Activated T-cell treated with anti-CD3 and anti-CD28 coated beads, Interleukin-2, amount 50 U/mL, for 24 hours (primary cell): ENCODE results near the gene PPP1R12C.
"Not testable (repeated sequence)": the region's sequence is repeated elsewhere in the genome, so short reads cannot be mapped to it uniquely, and the experiment has no call there.

Experiments used
- DNase-seq: peaks from one replicate; pipeline ENCODE4 v3.0.0-alpha.2; 2020
- H3K27ac Mint-ChIP-seq: 2 replicates; pipeline ENCODE4 v1.8.0; 2020; ENCODE audit warnings: mild to moderate bottlenecking, mixed read lengths
- H3K27me3 Mint-ChIP-seq: 2 replicates; pipeline ENCODE4 v1.8.0; 2020; ENCODE audit warnings: mixed read lengths
- H3K36me3 Mint-ChIP-seq: 2 replicates; pipeline ENCODE4 v1.8.0; 2020; ENCODE audit warnings: low read depth, mixed read lengths
- H3K4me1 Mint-ChIP-seq: 2 replicates; pipeline ENCODE4 v1.8.0; 2020; ENCODE audit warnings: low read depth, mixed read lengths
- H3K4me3 Mint-ChIP-seq: 2 replicates; pipeline ENCODE4 v1.8.0; 2020; ENCODE audit warnings: mild to moderate bottlenecking, moderate library complexity, mixed read lengths
- H3K9me3 Mint-ChIP-seq: 2 replicates; pipeline ENCODE4 v1.8.0; 2020; ENCODE audit warnings: mixed read lengths

Gene PPP1R12C

DNA sequence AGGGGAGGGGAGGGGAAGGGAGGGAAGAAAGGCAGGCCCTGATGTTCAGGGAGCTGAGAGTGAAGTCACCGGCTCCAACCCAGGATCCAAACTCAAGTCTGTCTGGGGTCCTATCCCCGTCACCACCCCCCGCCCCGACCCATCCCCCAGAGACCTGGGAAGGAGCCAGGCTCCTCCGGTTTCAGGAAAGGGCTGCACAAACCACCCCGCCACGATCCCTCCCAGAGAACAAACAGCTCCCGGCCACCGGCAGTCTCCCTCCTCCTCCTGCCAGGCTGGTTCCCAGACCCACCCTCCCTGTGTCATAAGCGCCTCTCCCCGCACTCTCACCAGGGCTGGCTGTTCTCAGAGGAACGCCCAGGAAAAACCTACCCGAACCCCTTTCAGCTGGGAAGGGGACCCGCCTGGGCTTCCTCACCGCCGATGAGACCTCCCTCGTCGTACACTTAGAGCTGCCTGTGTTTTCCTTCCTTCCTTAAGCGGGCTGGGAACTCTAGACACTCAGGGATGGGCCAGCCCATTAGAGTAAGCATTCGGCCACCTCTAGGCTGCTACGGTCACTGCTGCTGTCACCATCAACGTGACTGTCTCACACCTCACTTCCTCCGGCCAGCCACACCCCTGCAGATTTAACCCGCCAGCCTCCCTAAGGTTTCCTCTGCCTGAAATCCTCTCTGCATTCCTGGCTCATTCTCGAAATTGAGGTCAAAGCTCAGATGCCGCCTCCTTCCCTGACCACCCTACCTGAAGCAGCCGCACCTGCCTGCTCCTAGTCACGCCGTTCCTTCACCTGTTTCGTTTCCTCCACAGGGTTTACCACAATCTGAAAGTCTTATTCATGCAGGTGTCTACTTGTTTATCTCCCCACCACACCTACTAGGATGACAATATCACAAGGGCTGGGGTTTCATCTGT lies 48.2 kb downstream of the PPP1R12C start:
- DNase-seq: no peak
- peaks cover 71% of the 10 kb centered on the region for H3K27me3 Mint-ChIP-seq
- H3K9me3 Mint-ChIP-seq: no peaks in the 10 kb centered on the region
- peak overlapping the region; percentile 14 for H3K4me3 Mint-ChIP-seq
- peaks cover 12% of the 10 kb centered on the region for H3K4me1 Mint-ChIP-seq
- no peaks in the 10 kb centered on the region for H3K36me3 Mint-ChIP-seq
- no peak overlapping the region for H3K27ac Mint-ChIP-seq

DNA sequence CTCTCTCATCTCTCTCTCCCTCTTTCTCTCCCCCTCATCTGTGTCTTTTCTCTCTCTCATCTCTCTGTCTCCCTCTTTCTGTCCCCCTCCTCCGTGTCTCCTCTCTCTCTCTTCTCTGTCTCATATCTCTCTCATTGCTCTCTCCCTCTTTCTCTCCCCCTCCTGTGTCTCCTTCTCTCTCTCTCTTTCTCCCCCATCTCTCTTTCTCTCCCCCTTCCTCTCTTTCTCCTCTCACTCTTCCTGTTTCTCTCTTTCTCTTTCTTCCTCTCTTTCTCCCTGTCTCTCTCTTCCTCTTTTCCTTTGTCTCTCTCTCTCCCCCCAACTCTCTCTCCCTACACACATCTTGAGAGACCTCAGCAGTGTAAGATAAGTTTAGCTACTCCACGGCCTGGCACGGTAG lies 49.6 kb downstream of the PPP1R12C start:
- no peak for DNase-seq
- Mint-ChIP-seq H3K36me3 (no peaks in the 10 kb centered on the region), H3K27ac (no peak overlapping the region), H3K4me3 (no peak overlapping the region), H3K9me3 (no peaks in the 10 kb centered on the region), H3K27me3 (peaks cover 63% of the 10 kb centered on the region), H3K4me1 (peaks cover 12% of the 10 kb centered on the region)

DNA sequence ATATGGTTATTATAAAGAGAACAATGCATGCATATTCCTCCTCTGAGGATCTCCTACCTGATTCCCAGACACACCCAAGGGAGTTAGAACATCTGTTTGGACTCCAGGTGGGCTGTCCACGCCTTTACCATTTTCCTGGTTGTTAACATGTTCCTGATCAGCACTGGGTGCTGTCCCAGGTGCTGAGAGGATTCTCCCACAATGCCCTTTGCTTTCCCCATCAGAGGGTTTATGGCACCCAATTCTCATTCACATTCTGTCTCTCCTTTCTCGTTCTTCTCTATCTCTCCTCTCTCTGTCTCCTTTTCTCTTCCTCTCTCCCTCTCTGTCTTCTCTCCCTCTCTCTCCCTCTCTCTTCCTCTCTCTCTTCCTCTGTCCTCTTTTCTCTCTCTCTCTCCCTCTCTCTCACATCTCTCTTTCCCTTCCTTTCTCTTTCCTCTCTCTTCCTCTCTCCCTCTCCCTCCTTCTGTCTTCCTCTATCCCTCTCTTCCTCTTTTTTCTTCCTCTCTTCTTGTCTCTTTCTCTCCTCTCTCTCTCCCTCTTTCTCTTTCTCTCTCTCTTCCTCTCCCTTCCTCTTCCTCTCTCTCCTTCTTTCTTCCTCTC lies 51.2 kb downstream of the PPP1R12C start:
- no peak for DNase-seq
- Mint-ChIP-seq H3K4me3 (no peak overlapping the region), H3K9me3 (no peaks in the 10 kb centered on the region), H3K27me3 (peaks cover 47% of the 10 kb centered on the region), H3K4me1 (peaks cover 16% of the 10 kb centered on the region), H3K36me3 (no peaks in the 10 kb centered on the region), H3K27ac (no peak overlapping the region)

DNA sequence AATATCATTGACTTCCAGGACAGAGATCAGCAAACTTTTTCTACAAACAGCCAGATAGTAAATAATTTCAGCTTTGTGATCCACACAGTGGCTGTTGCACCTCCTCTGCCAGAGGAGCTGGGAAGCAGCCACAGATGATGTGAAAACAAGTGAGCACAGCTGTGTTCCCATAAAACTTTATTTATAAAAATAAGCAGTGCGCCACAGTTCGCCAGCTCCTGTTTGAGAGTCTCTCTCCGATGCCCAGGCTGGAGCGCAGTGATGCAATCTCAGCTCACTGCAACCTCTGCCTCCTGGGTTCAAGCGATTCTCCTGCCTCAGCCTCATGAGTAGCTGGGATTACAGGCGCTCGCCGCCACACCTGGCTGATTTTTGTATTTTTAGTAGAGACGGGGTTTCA lies 51.9 kb downstream of the PPP1R12C start:
- not testable (repeated sequence) for H3K27ac Mint-ChIP-seq, DNase-seq, H3K36me3 Mint-ChIP-seq, H3K4me3 Mint-ChIP-seq, H3K9me3 Mint-ChIP-seq
- peaks cover 41% of the 10 kb centered on the region for H3K27me3 Mint-ChIP-seq
- H3K4me1 Mint-ChIP-seq: peaks cover 16% of the 10 kb centered on the region

DNA sequence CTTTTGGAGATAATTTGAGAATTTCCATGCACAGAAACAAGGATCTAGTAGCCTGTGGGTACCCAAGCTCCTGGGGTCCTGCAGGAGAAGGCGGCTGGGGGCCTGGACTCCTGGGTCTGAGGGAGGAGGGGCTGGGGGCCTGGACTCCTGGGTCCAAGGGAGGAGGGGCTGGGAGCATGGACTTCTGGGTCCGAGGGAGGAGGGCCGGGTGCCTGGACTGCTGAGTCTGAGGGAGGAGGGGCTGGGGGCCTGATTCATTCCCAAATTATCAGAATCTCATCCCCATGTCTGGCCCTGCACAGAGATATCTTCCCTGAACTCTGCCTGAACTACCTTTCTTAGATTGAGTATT lies 54.0 kb downstream of the PPP1R12C start:
- DNase-seq: no peak
- peaks cover 18% of the 10 kb centered on the region for H3K36me3 Mint-ChIP-seq
- peaks cover 11% of the 10 kb centered on the region for H3K4me1 Mint-ChIP-seq
- no peaks in the 10 kb centered on the region for H3K9me3 Mint-ChIP-seq
- peaks cover 25% of the 10 kb centered on the region for H3K27me3 Mint-ChIP-seq
- no peak overlapping the region for H3K27ac Mint-ChIP-seq
- peak overlapping the region; percentile 83 for H3K4me3 Mint-ChIP-seq

DNA sequence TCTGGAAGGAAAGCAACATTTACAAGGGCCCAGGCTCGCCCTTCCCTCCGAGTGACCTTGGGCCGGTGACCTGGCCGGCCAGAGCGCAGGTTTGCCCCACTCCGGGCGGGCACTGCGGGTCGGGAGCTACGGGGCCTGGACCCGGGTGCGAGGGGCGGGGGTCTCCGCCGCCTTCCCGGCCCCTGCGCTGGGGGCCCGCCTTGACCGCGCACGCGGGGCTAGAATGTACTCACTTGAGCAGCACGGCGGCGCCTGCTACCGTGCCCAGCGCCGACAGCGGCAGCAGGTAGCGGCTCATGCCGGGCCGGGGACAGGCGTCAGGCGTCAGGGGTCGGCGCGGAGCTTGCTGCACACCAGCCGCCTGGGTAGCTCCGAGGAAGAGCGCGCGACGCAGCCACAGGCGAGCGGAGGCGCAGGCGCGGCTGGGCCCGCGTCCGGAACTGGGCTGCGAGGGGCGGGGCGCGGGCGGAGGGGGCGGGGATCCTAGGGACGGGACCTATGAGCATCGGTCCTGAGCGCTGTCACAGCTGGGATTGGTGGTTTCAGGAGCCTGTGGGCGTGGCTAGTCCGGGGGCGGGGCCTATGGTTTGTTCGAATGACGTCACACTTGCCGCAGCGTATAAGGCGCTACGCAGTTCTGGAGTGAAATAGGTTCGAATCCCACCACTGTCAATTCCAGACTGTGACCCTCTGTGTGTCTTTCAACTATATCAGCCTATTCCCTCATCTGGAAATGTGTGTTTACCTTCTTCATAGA lies 54.5 kb downstream of the PPP1R12C start, which contains the start of gene RDH13:
Gene RDH13 (minus strand): TSS at position 414 of the 757 bp plus-strand sequence. CDS start 116 bp downstream, at position 298.
- peaks cover 23% of the 10 kb centered on the region for H3K36me3 Mint-ChIP-seq
- peak within 1 kb of the TSS; percentile 83 for H3K4me3 Mint-ChIP-seq

DNA sequence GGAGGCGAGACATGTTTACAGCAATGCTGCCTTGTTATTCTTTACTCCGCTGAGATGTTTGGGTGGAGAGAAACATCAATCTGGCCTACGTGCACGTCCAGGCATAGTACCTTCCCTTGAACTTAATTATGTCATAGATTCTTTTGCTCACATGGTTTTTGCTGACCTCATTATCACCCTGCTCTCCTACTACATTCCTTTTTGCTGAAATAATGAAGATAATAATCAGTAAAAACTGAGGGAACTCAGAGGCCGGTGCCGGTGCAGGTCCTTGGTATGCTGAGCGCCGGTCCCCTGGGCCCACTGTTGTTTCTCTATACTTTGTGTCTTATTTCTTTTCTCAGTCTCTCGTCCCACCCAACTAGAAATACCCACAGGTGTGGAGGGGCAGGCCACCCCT lies 57.1 kb downstream of the PPP1R12C start:
- H3K9me3 Mint-ChIP-seq, H3K27ac Mint-ChIP-seq, H3K4me3 Mint-ChIP-seq, H3K27me3 Mint-ChIP-seq, DNase-seq: not testable (repeated sequence)
- H3K4me1 Mint-ChIP-seq: peaks cover 11% of the 10 kb centered on the region
- peaks cover 46% of the 10 kb centered on the region for H3K36me3 Mint-ChIP-seq

More for the DNA sequence above, 54.5 kb downstream of the PPP1R12C start, which contains the start of gene RDH13:
- Mint-ChIP-seq H3K27ac (peak within 1 kb of the TSS; percentile 47), H3K9me3 (no peaks in the 10 kb centered on the region), H3K4me1 (peaks cover 11% of the 10 kb centered on the region), H3K27me3 (peaks cover 20% of the 10 kb centered on the region)
- peak; percentile 99 for DNase-seq

DNA sequence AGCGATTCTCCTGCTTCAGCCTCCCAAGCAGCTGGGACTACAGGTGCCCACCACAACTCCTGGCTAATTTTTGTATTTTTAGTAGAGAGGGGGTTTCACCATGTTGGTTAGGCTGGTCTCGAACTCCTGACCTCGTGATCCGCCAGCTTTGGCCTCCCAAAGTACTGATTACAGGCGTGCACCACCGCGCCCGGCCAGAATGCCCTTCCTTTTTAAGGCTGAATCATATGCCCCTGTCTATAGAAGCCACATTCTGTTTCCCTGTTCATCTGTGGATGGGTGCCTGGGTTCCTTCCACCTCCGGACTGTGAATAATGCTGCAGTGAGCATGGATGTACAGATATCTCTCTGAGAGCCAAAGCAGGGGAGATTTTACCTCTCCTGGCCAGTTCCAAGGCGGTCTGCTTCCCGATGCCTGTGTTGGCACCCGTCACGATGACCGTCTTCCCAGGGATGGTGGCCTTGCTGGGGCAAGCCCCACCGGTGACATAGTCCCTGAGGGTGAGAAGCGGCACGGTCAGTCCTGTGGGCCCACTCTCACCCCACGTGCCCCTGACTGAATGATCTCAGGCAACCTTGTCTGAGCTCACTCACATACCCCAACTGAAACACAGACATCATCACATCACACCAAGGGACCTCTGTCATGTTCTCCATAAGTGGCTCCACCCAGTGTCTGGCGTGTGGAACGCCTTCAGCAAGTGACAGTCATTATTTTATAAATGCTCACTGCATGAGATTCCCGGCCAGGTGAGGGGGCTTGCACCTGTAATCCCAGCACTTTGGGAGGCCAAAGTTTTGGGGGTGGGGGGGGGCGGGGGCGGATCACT lies 58.4 kb downstream of the PPP1R12C start:
- Mint-ChIP-seq H3K4me1 (peaks cover 11% of the 10 kb centered on the region), H3K9me3 (no peaks in the 10 kb centered on the region), H3K4me3 (no peak overlapping the region), H3K36me3 (peaks cover 56% of the 10 kb centered on the region), H3K27me3 (no peaks in the 10 kb centered on the region), H3K27ac (no peak overlapping the region)
- DNase-seq: no peak

DNA sequence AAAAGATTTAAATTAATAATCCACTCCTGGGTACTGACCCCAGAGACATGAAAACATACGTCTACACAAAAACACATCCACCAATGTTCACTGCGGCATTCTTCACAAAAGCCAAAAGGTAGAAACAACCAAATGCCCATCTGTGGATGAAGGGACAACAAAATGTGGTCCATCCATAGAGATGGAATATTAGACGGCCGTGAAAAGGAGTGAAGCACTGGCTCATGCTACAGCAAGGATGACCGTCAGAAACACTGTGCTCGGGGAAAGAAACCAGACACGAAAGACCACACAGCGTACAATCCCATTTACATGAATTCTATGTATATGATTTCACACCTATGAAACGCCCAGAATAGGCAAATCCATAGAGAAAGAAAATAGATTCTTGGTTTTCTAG lies 60.6 kb downstream of the PPP1R12C start:
- Mint-ChIP-seq H3K9me3 (no peaks in the 10 kb centered on the region), H3K27me3 (no peaks in the 10 kb centered on the region), H3K36me3 (peaks cover 76% of the 10 kb centered on the region), H3K4me3 (no peak overlapping the region), H3K27ac (no peak overlapping the region), H3K4me1 (peaks cover 8% of the 10 kb centered on the region)
- no peak for DNase-seq

DNA sequence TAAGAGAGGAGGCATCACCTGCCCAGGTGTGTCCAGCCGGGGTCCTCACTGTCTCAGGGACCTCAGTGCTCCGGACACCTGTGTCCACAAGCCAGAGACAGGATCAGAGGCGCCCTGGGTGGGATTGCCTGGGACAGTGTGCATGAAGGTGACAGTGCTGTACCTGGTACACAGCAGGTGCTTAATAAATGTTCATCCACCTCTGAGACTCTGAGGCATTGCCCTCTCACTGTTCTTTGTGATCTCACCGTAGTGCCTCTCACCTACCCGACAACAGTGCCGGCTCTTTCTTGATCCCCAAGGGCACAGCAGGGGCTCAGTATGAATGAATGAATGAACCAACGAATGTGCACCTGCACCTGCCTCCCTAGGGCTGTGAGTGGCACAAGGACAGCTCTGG lies 63.7 kb downstream of the PPP1R12C start:
- H3K4me1 Mint-ChIP-seq: no peaks in the 10 kb centered on the region
- no peak overlapping the region for H3K4me3 Mint-ChIP-seq
- H3K27ac Mint-ChIP-seq: no peak overlapping the region
- DNase-seq: no peak
- no peaks in the 10 kb centered on the region for H3K27me3 Mint-ChIP-seq
- peaks cover 85% of the 10 kb centered on the region for H3K36me3 Mint-ChIP-seq
- H3K9me3 Mint-ChIP-seq: no peaks in the 10 kb centered on the region

DNA sequence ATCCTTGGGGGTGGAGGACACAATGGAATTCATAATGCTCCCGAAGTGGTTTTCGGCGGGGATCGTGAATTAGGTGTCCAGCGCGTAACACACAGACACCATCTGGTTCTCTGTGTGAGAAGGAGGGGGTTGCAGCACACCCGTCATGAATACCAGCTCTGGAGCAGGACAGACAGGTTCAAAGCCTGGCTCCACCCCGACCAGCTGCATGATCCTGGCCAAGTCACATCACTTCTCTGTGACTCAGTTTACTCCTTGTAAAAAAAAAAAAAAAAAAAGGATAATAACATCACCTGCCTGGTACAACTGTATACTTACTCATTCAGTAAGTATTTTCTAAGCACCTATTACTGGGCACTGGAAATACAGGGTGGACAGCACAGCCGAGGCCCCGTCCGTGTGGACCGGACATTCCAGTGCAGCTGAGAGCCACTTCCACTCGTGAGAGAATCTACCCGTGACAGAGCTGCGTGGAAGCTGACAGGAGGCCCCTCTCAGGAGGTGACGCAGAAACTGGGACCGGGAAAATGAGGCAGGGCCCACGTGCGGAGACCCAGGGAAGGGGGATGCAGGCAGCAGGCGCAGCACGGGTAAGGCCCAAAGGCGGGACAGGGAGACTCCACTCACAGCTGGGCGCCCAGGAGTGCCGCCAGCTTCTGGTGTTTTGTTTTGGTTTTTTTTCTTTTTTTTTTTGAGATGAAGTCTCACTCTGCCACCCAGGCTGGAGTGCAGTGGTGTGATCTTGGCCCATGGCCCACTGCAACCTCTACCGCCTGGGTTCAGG lies 66.5 kb downstream of the PPP1R12C start:
- no peak for DNase-seq
- H3K27me3 Mint-ChIP-seq: no peaks in the 10 kb centered on the region
- H3K4me1 Mint-ChIP-seq: no peaks in the 10 kb centered on the region
- peaks cover 85% of the 10 kb centered on the region for H3K36me3 Mint-ChIP-seq
- no peak overlapping the region for H3K27ac Mint-ChIP-seq
- H3K4me3 Mint-ChIP-seq: no peak overlapping the region
- no peaks in the 10 kb centered on the region for H3K9me3 Mint-ChIP-seq

DNA sequence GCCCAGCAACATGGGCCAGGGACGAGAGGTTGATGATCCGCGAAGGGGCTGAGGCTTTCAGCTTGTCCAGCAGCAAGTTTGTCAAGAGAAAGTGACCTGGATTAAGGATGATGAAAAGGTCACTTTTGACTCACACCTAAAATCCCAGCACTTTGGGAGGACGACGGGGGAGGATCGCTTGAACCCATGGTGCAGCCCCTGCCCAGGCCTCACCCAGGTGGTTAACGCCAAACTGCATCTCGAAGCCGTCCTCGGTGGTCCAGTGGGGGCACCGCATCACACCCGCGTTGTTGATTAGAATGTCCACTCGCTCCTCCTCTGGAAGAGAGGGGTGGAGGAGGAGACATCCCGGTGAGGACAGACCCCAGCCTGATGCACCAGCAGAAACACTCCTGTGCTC lies 69.0 kb downstream of the PPP1R12C start:
- H3K9me3 Mint-ChIP-seq: no peaks in the 10 kb centered on the region
- H3K4me3 Mint-ChIP-seq: no peak overlapping the region
- no peaks in the 10 kb centered on the region for H3K27me3 Mint-ChIP-seq
- no peaks in the 10 kb centered on the region for H3K4me1 Mint-ChIP-seq
- no peak for DNase-seq
- H3K36me3 Mint-ChIP-seq: peaks cover 84% of the 10 kb centered on the region
- H3K27ac Mint-ChIP-seq: no peak overlapping the region

DNA sequence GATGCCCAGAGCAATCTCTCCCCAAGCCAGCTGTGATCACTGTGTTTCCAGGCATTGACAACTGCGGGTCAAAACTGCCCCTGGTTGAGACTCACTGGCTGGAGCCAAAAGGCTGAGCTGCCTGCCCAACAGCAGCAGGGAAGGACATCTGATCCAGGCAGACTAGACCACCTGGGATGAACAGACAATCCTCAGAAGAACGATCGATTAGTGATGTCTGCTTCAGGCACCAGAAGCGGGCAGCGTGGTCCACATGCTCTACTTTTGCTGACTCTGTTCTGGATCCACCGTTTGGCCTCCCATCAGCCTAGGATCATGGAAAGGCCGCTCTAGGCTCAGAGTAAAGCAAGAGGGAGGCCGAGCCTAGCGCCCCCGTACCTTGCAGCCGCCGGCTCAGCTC lies 69.5 kb downstream of the PPP1R12C start:
- Mint-ChIP-seq H3K36me3 (peaks cover 83% of the 10 kb centered on the region), H3K27ac (no peak overlapping the region)
- no peak for DNase-seq

More for the DNA sequence above, 69.5 kb downstream of the PPP1R12C start:
- Mint-ChIP-seq H3K9me3 (no peaks in the 10 kb centered on the region), H3K4me1 (peaks cover under 1% of the 10 kb centered on the region), H3K27me3 (no peaks in the 10 kb centered on the region), H3K4me3 (no peak overlapping the region)
